ENCODE measurements around the gene AP5Z1. TPM values are rescaled to one million over a fixed set of nuclear protein-coding genes. Genes with fewer than 3 reads are reported as not detected.

AP5Z1 gene
- total RNA-seq, 1 donor from 2014 or later = 71.2 TPM

- Histone ChIP-seq H3K27me3 (ENCODE audit: control insufficient read depth, insufficient read depth, low read length) (no peaks in the 10 kb centered on the region), H3K4me3 (ENCODE audit: low read depth, low read length) (no peak overlapping the region), H3K36me3 (ENCODE audit: control insufficient read depth, insufficient read depth, low read length) (peaks cover 3% of the 10 kb centered on the region)
- TF ChIP-seq, protein P1, sequence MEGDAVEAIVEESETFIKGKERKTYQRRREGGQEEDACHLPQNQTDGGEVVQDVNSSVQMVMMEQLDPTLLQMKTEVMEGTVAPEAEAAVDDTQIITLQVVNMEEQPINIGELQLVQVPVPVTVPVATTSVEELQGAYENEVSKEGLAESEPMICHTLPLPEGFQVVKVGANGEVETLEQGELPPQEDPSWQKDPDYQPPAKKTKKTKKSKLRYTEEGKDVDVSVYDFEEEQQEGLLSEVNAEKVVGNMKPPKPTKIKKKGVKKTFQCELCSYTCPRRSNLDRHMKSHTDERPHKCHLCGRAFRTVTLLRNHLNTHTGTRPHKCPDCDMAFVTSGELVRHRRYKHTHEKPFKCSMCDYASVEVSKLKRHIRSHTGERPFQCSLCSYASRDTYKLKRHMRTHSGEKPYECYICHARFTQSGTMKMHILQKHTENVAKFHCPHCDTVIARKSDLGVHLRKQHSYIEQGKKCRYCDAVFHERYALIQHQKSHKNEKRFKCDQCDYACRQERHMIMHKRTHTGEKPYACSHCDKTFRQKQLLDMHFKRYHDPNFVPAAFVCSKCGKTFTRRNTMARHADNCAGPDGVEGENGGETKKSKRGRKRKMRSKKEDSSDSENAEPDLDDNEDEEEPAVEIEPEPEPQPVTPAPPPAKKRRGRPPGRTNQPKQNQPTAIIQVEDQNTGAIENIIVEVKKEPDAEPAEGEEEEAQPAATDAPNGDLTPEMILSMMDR (IDR thresholded peaks at IDR 0.05; ENCODE audit: insufficient read depth, low read length, poor library complexity, severe bottlenecking) = no peak
- no peak for DNase-seq (ENCODE audit: low read depth)
Measured at GRCh38 chr7:4764402-4765007, 10.9 kb upstream of the AP5Z1 start.

GRCh38 chr7:4765776-4766490, 9.5 kb upstream of the AP5Z1 start:
- TF ChIP-seq, protein P1 (IDR thresholded peaks at IDR 0.05; ENCODE audit: insufficient read depth, low read length, poor library complexity, severe bottlenecking) = peak; percentile 44
- Histone ChIP-seq H3K4me3 (ENCODE audit: low read depth, low read length) (no peak overlapping the region), H3K27me3 (ENCODE audit: control insufficient read depth, insufficient read depth, low read length) (no peaks in the 10 kb centered on the region), H3K36me3 (ENCODE audit: control insufficient read depth, insufficient read depth, low read length) (peaks cover 3% of the 10 kb centered on the region)
- no peak for DNase-seq (ENCODE audit: low read depth)

DNA sequence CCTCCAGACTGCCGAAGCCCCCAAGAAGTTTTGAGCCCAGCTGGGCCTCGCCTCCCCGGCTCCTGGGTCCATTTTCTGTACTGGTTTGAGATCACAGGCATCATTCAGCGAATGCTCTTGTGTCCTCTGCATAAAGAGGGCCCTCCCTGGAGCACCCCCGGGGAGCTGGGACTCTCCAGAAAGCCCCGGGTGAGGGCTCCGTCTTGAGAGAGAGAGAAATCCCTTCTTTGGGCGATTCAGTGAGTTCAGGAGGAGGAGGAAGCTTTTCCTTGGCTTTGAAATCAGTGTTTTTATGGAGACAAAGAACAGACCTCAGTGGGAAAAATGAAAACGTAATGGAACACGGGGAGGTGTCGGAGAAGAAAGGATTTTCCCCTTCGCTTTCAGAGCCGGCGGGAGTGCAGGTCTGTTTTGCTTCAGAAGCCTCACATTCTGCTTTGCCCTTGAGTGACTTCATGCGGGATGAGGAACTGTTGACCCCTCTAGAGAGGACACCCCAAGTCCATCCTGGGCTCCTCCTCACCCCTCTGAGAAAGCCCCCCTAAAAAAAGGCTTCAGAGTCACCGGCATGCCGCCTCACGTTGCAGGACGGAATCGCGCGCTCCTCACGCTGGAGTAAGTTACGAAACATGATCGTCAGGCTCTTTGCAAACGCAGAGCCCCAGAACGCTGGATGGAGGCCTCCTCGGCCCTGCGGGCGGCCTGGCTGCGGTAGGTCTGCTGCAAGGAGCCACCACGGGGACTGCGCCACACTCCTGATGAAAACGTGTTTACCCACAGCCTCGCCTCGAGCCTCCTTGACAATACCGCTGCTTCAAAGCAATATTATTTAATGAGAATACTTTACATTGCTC, 8.5 kb upstream of the AP5Z1 start:
- Histone ChIP-seq H3K4me3 (ENCODE audit: low read depth, low read length) (no peak overlapping the region), H3K27me3 (ENCODE audit: control insufficient read depth, insufficient read depth, low read length) (no peaks in the 10 kb centered on the region), H3K36me3 (ENCODE audit: control insufficient read depth, insufficient read depth, low read length) (peaks cover 3% of the 10 kb centered on the region)
- DNase-seq (ENCODE audit: low read depth) = no peak
- TF ChIP-seq, protein P1 (IDR thresholded peaks at IDR 0.05; ENCODE audit: insufficient read depth, low read length, poor library complexity, severe bottlenecking) = no peak

DNA sequence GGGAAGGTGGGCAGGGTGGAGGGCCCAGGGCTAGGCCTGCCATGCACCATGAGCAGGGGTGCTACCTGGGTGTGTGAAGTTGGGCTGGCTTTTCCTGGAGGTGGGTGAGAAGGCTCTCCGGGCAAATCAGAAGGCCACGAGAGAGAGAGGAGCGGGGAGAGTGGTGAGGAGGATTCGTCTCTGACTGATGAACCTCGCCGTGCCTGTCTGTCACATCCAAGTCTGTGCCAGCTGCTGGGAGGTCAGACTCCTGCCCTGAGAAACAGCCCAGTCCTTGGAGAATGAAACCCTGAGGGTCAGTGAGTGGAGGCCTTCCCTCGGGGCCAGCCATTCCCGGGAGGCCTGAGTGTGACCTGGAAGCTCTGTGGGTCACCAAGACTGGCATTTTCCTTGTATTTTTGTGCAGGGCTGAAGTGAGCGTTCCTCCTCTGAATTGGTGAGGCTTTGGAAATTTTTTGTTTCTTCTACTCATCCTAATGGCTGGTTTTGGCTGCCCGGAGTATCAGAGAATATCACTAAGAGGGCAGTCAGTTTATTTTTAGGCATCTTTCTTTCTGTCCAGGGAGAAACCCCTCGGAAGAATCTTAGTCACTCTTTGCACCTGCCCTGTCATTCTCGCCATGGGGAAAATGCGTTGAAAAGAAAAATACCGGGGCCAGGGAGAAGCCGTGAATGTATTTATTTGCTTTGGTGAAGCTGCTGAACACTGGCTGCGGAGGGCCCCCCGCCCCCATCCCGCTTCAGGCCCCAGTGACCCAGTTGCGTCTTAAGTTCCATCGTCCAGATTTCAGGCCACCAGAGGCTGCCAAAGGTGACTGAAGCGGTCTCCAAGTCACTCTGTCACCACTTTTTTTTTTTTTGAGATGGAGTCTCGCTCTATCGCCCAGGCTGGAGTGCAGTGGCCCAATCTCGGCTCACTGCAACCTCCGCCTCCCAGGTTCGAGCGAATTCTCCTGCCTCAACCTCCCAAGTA, 6.5 kb upstream of the AP5Z1 start:
- no peak for DNase-seq (ENCODE audit: low read depth)
- TF ChIP-seq, protein P1 (IDR thresholded peaks at IDR 0.05; ENCODE audit: insufficient read depth, low read length, poor library complexity, severe bottlenecking) = no peak
- Histone ChIP-seq H3K36me3 (ENCODE audit: control insufficient read depth, insufficient read depth, low read length) (peaks cover 2% of the 10 kb centered on the region), H3K4me3 (ENCODE audit: low read depth, low read length) (no peak overlapping the region), H3K27me3 (ENCODE audit: control insufficient read depth, insufficient read depth, low read length) (no peaks in the 10 kb centered on the region)

DNA sequence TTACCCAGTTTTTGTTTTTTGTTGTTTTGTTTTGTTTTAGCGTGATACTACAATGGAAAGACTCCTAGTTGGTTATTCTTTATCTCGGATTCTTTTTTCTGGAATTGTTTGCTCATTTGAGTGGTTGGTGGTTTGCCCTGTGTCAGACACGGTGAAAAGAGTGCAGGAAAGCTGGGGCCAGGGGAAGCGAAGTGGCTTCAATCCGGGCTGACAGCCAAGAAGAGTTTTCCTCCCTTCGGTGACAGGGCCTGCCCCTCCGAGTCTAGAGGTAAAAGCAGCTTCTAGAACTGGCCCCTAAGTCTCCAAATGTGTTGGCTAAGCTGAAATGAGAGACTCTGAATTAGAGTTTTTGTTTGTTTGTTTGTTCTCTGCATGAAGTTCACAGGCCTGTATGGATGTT, 5.7 kb upstream of the AP5Z1 start:
- no peak for DNase-seq (ENCODE audit: low read depth)
- Histone ChIP-seq H3K27me3 (ENCODE audit: control insufficient read depth, insufficient read depth, low read length) (no peaks in the 10 kb centered on the region), H3K4me3 (ENCODE audit: low read depth, low read length) (no peak overlapping the region), H3K36me3 (ENCODE audit: control insufficient read depth, insufficient read depth, low read length) (peaks cover 2% of the 10 kb centered on the region)
- TF ChIP-seq, protein P1 (IDR thresholded peaks at IDR 0.05; ENCODE audit: insufficient read depth, low read length, poor library complexity, severe bottlenecking) = no peak
